Right lobe of liver (tissue), 6 donors: ENCODE measurements around the gene CFTR. TPM values are rescaled to one million over a fixed set of nuclear protein-coding genes. Genes with fewer than 3 reads are reported as not detected.
"Not testable (repeated sequence)": the region's sequence is repeated elsewhere in the genome, so short reads cannot be mapped to it uniquely, and the experiment has no call there.

Experiments
- ATAC-seq, 4 donors: fragments of 200-7000 bp; cut with Tn5 transposase; one replicate each; pipeline ENCODE4 v1.9.1; 2020; ENCODE audit warnings: mild to moderate bottlenecking in 4 of 4, moderate library complexity in 4 of 4
- DNase-seq, 3 donors: peaks; one replicate each; pipeline ENCODE4 v3.0.0-alpha.2; 2020
- H3K27ac ChIP-seq, 3 donors: fragments of 200-600 bp; one replicate each; pipeline ENCODE4 v1.8.0; 2022
- H3K27me3 ChIP-seq, 2 donors: fragments of 200-600 bp; one replicate each; pipeline ENCODE4 v1.8.0; 2022
- H3K36me3 ChIP-seq, 4 donors: fragments of 200-600 bp; sonication (generic) in 1 of 4; one replicate each; pipeline versions ENCODE4 v1.5.1 to v1.8.0; 2017 to 2022; ENCODE audit warnings: control low read depth in 1 of 4
- H3K4me1 ChIP-seq, 4 donors: fragments of 200-600 bp; sonication (generic) in 1 of 4; one replicate each; pipeline versions ENCODE4 v1.5.1 to v1.8.0; 2017 to 2022; ENCODE audit warnings: control low read depth in 1 of 4
- H3K4me3 ChIP-seq, 3 donors: fragments of 200-600 bp; one replicate each; pipeline ENCODE4 v1.8.0; 2022
- H3K9me3 ChIP-seq, 4 donors: fragments of 200-600 bp; sonication (generic) in 1 of 4; one replicate each; pipeline versions ENCODE4 v1.5.1 to v1.8.0; 2017 to 2022; ENCODE audit warnings: control low read depth in 1 of 4
- CTCF ChIP-seq, 4 donors: fragments of 200-600 bp in 3 of 4; fragments of 450-650 bp in 1 of 4; IDR thresholded peaks; one replicate each; pipeline versions ENCODE4 v1.5.1 to v1.8.0; 2016 to 2022; ENCODE audit warnings: antibody characterized with exemption in 4 of 4, mild to moderate bottlenecking in 2 of 4
- POLR2A ChIP-seq: fragments of 450-650 bp; IDR thresholded peaks from one replicate; pipeline ENCODE4 v1.6.1; 2017; ENCODE audit warnings: antibody characterized with exemption, mild to moderate bottlenecking
- WGBS: methylation state at CpG from one replicate; pipeline ENCODE4 v1.1.6; 2018; ENCODE audit warnings: low coverage, low lambda C conversion rate; ENCODE audit not compliant: insufficient coverage; ENCODE audit errors: missing lambda C conversion rate; 5-methylcytosine and 5-hydroxymethylcytosine counted together
- intact Hi-C, 2 donors: fragments of 100-400 bp; cut with DNase I; formaldehyde crosslinking; loops; one replicate each; pipeline versions ENCODE4 v1.11.2 to v1.14.1; 2022
- total RNA-seq, 6 experiments: library from RNA; depleted of rRNA in 2 of 6; stranded (reverse); fragments of >200 nt in 2 of 6; fragmentation: NEBNext Ultra II Directional in 3 of 6; extraction: Animal tissue kit (Norgen Biotek cat#: 25700) in 3 of 6; gene quantifications; one replicate each; pipeline versions ENCODE4 v1.1.0 to v1.2.4, GENCODE V29; 2016 to 2023
- donor health status: DM: no; HTN: yes; CAD: no.
- donor health status: DM: no; HTN: no; CAD: no.
- donor health status: DM: no; HTN: no; CAD: no.
- donor health status: DM: no; HTN: yes; CAD: no.
- donor health status: DM: no; HTN: yes; CAD: no.

The CFTR gene
- total RNA-seq, 6 experiments from 2014 or later: 0.50 to 4.5 (median 1.5) TPM

GRCh38 chr7:117707080-117707479 is 227.3 kb downstream of the CFTR start:
- Histone ChIP-seq H3K27me3 (no peaks in the 10 kb centered on the region), H3K4me3 (no peak overlapping the region), H3K4me1 (no peaks in the 10 kb centered on the region), H3K36me3 (no peaks in the 10 kb centered on the region), H3K27ac (no peak overlapping the region), H3K9me3 (no peaks in the 10 kb centered on the region)
- DNase-seq (no peak), ATAC-seq (no peak)
- TF ChIP-seq CTCF (IDR thresholded peaks at IDR 0.05) (no peak), POLR2A (no peak)
- intact Hi-C loops: no loop called here

DNA sequence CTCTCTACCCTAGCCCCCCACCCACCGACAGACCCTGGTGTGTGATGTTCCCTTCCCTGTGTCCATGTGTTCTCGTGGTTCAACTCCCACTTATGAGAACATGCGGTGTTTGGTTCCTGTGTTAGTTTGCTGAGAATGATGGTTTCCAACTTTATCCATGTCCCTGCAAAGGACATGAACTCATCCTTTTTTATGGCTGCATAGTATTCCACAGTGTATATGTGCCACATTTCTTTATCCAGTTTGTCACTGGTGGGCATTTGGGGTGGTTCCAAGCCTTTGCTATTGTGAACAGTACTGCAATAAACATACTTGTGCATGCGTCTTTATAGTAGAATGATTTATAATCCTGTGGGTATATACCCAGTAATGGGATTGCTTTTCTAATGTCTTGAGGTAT is 228.3 kb downstream of the CFTR start:
- intact Hi-C loops, DNase-seq, H3K27ac ChIP-seq, ATAC-seq, H3K9me3 ChIP-seq, H3K27me3 ChIP-seq, H3K4me1 ChIP-seq, H3K36me3 ChIP-seq, H3K4me3 ChIP-seq: not testable (repeated sequence)
- 93% methylated on average over 3 of the region's 4 CpGs for WGBS

- DNase-seq: no peak
- H3K27me3 ChIP-seq: no peaks in the 10 kb centered on the region
- no peak for ATAC-seq
- no peak overlapping the region for H3K4me3 ChIP-seq
- H3K27ac ChIP-seq: no peak overlapping the region
- no peak for TF ChIP-seq POLR2A
- TF ChIP-seq CTCF (IDR thresholded peaks at IDR 0.05): no peak
- H3K4me1 ChIP-seq: no peaks in the 10 kb centered on the region
- H3K36me3 ChIP-seq: no peaks in the 10 kb centered on the region
- intact Hi-C loops: no loop called here
- 71% methylated on average over 1 of the region's 1 CpG for WGBS
- H3K9me3 ChIP-seq: no peaks in the 10 kb centered on the region
These were observed 231.7 kb downstream of the CFTR start for GRCh38 chr7:117711556-117711955.

- ATAC-seq: peak; percentile 79 to 90 (median 84)
- H3K4me1 ChIP-seq: no peaks in the 10 kb centered on the region
- no peaks in the 10 kb centered on the region for H3K27me3 ChIP-seq
- 53% methylated on average over 3 of the region's 3 CpGs for WGBS
- no peaks in the 10 kb centered on the region for H3K9me3 ChIP-seq
- intact Hi-C loops: no loop called here
- no peak overlapping the region for H3K27ac ChIP-seq
- no peaks in the 10 kb centered on the region for H3K36me3 ChIP-seq
- no peak for DNase-seq
- H3K4me3 ChIP-seq: no peak overlapping the region
- TF ChIP-seq POLR2A (no peak), CTCF (IDR thresholded peaks at IDR 0.05) (peak; percentile 46 to 64 (median 58))
These were observed 236.1 kb downstream of the CFTR start for GRCh38 chr7:117715784-117716445.

- WGBS: 75% methylated on average over 4 of the region's 5 CpGs
- TF ChIP-seq POLR2A (no peak), CTCF (IDR thresholded peaks at IDR 0.05) (no peak)
- peak; percentile 75 to 93 (median 84) for ATAC-seq
- DNase-seq: no peak
- Histone ChIP-seq H3K9me3 (no peaks in the 10 kb centered on the region), H3K27me3 (no peaks in the 10 kb centered on the region), H3K4me3 (no peak overlapping the region), H3K27ac (no peak overlapping the region), H3K36me3 (no peaks in the 10 kb centered on the region), H3K4me1 (no peaks in the 10 kb centered on the region)
- intact Hi-C loops: no loop called here
These were observed 237.0 kb downstream of the CFTR start for GRCh38 chr7:117716707-117717299.
